Fibroblast of lung (primary cell): ENCODE measurements around the gene TSGA10. TPM values are rescaled to one million over a fixed set of nuclear protein-coding genes. Genes with fewer than 3 reads are reported as not detected.

ENCODE experiments used
- DNase-seq, 2 donors: peaks; one replicate each; pipeline versions ENCODE4 v3.0.0 to v3.0.0-alpha.2; 2010; ENCODE audit warnings: low read depth in 2 of 2
- H2AFZ ChIP-seq: 2 replicates; pipeline ENCODE4 v1.5.1; 2012; ENCODE audit warnings: low read length, control low read depth, inconsistent platforms
- H3K27ac ChIP-seq: 2 replicates; pipeline ENCODE4 v1.5.1; 2011; ENCODE audit warnings: low read length, control low read depth; ENCODE audit not compliant: insufficient read depth
- H3K27me3 ChIP-seq: 2 replicates; pipeline ENCODE4 v1.5.1; 2011; ENCODE audit warnings: mild to moderate bottlenecking, low read length; ENCODE audit not compliant: control insufficient read depth, insufficient read depth
- H3K36me3 ChIP-seq: 2 replicates; pipeline ENCODE4 v1.5.1; 2011; ENCODE audit warnings: low read length; ENCODE audit not compliant: control insufficient read depth, insufficient read depth
- H3K4me1 ChIP-seq: 2 replicates; pipeline ENCODE4 v1.5.1; 2011; ENCODE audit warnings: low read length; ENCODE audit not compliant: control insufficient read depth, insufficient read depth; ENCODE audit errors: extremely low read depth
- H3K4me2 ChIP-seq: 2 replicates; pipeline ENCODE4 v1.5.1; 2011; ENCODE audit warnings: low read length, control low read depth; ENCODE audit not compliant: insufficient read depth; ENCODE audit errors: extremely low read depth
- H3K4me3 ChIP-seq, 4 experiments: fragments of 200-600 bp in 1 of 4; sonication (generic) in 1 of 4; replicated peaks in 1 of 4; 2 replicates each; pipeline ENCODE4 v1.5.1; 2011 to 2016; ENCODE audit warnings: low read length in 4 of 4, low read depth in 3 of 4, mild to moderate bottlenecking in 3 of 4, control low read depth in 2 of 4, inconsistent platforms in 1 of 4, mixed read lengths in 1 of 4; ENCODE audit not compliant: insufficient read depth in 1 of 4; ENCODE audit errors: control extremely low read depth in 1 of 4
- H3K79me2 ChIP-seq: 2 replicates; pipeline ENCODE4 v1.5.1; 2012; ENCODE audit warnings: mild to moderate bottlenecking, low read length, inconsistent platforms; ENCODE audit not compliant: control insufficient read depth, insufficient read depth
- H3K9ac ChIP-seq: 2 replicates; pipeline ENCODE4 v1.5.1; 2011; ENCODE audit warnings: mild to moderate bottlenecking, low read length, control low read depth; ENCODE audit not compliant: insufficient read depth
- H3K9me3 ChIP-seq: 2 replicates; pipeline ENCODE4 v1.5.1; 2012; ENCODE audit warnings: low read depth, low read length; ENCODE audit not compliant: control insufficient read depth, insufficient read depth
- H4K20me1 ChIP-seq: 2 replicates; pipeline ENCODE4 v1.5.1; 2011; ENCODE audit warnings: low read length; ENCODE audit not compliant: control insufficient read depth, insufficient read depth; ENCODE audit errors: extremely low read depth
- CTCF ChIP-seq, 2 donors: IDR thresholded peaks in 1 of 2; conservative IDR thresholded peaks in 1 of 2; 1 replicate in 1 of 2; 2 replicates in 1 of 2; pipeline ENCODE4 v1.5.1; 2011 to 2012; ENCODE audit warnings: low read length in 2 of 2, control low read depth in 1 of 2, inconsistent platforms in 1 of 2, low read depth in 1 of 2, mild to moderate bottlenecking in 1 of 2
- EZH2 ChIP-seq: IDR thresholded peaks from 2 replicates; pipeline ENCODE4 v1.5.1; 2012; ENCODE audit warnings: low read length, control low read depth, mild to moderate bottlenecking; ENCODE audit errors: missing control alignments
- polyA plus RNA-seq, 2 donors: library from polyadenylated mRNA; depleted of rRNA in 1 of 2; stranded (reverse) in 1 of 2; unstranded in 1 of 2; fragments of >200 nt; gene quantifications; 2 replicates each; pipeline ENCODE4 v1.2.1, GENCODE V29; 2011 to 2012; ENCODE audit warnings: missing spikeins in 1 of 2
- total RNA-seq: library from RNA; depleted of rRNA; stranded (reverse); fragments of >200 nt; gene quantifications from 2 replicates; pipeline ENCODE4 v1.2.1, GENCODE V29; 2014

Gene TSGA10
- total and polyA plus RNA-seq, 2 donors (not counting 1 experiment from before 2014, with no cell fraction given), result 0.65 to 5.3 TPM

DNA sequence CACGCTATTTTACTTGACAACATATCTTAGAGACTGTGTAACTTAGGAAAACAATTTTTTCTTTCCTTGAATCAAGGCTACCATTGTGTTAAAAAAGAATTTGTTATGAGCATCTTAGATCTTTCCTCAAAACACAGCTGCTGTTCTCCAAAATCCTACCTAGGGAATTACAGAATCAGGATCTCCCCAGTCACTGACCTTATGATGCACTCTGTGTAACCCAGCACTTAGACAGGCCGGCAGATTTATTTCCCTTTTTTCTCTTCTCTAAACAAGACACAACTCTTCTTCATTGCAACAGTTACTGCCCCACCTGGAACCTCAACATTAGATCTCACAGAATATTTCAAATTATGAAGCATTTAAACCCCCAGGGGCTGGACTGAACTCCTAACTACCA lies 26.8 kb downstream of the TSGA10 start:
- no peak overlapping the region for H2AFZ ChIP-seq
- DNase-seq, result no peak
- H3K4me2 ChIP-seq, result no peak overlapping the region
- no peak overlapping the region for H3K4me3 ChIP-seq
- H3K36me3 ChIP-seq, result no peaks in the 10 kb centered on the region
- H3K4me1 ChIP-seq, result no peaks in the 10 kb centered on the region
- H3K9me3 ChIP-seq, result no peaks in the 10 kb centered on the region
- H3K27me3 ChIP-seq, result no peaks in the 10 kb centered on the region
- TF ChIP-seq CTCF (conservative IDR thresholded peaks at IDR 0.05 in 1 of 2, IDR thresholded peaks at IDR 0.05 in 1 of 2; ENCODE audit: low read depth in 1 of 2, low read length in 2 of 2) (no peak), EZH2 (no peak)
- H3K27ac ChIP-seq, result no peak overlapping the region
- no peaks in the 10 kb centered on the region for H3K79me2 ChIP-seq
- no peaks in the 10 kb centered on the region for H4K20me1 ChIP-seq
- H3K9ac ChIP-seq, result no peak overlapping the region

GRCh38 chr2:99112617-99113016 lies 42.1 kb downstream of the TSGA10 start:
- TF ChIP-seq CTCF (conservative IDR thresholded peaks at IDR 0.05 in 1 of 2, IDR thresholded peaks at IDR 0.05 in 1 of 2; ENCODE audit: low read depth in 1 of 2, low read length in 2 of 2) (no peak), EZH2 (no peak)
- no peak overlapping the region for H3K4me3 ChIP-seq
- H3K9me3 ChIP-seq, result no peaks in the 10 kb centered on the region

DNA sequence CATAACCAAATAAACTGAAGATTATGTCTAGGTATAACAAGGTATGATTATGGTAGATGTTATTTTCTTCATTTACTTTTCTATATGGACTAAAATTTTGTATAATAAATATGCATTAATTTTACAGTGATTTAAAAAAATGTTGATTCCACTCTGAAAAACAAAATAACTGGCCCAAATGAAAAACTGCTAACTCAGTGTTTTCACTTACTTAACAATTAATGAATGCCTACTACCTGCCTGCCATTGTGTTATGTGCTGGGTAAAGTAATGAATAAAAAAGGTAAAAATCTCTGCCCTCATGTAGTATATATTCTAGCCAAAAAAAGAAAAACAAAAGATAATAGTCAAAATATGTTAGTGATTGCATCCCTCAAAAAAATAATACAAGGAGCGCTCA lies 42.8 kb downstream of the TSGA10 start:
- Histone ChIP-seq H3K4me2 (no peak overlapping the region), H3K9me3 (no peaks in the 10 kb centered on the region), H3K27ac (no peak overlapping the region), H3K4me1 (no peaks in the 10 kb centered on the region), H2AFZ (no peak overlapping the region), H4K20me1 (no peaks in the 10 kb centered on the region), H3K27me3 (no peaks in the 10 kb centered on the region), H3K9ac (no peak overlapping the region), H3K4me3 (no peak overlapping the region), H3K79me2 (no peaks in the 10 kb centered on the region), H3K36me3 (no peaks in the 10 kb centered on the region)
- TF ChIP-seq CTCF (conservative IDR thresholded peaks at IDR 0.05 in 1 of 2, IDR thresholded peaks at IDR 0.05 in 1 of 2; ENCODE audit: low read depth in 1 of 2, low read length in 2 of 2) (no peak), EZH2 (no peak)
- no peak for DNase-seq

More at GRCh38 chr2:99112617-99113016, 42.1 kb downstream of the TSGA10 start:
- H3K36me3 ChIP-seq, result no peaks in the 10 kb centered on the region
- no peak overlapping the region for H3K27ac ChIP-seq
- no peaks in the 10 kb centered on the region for H3K4me1 ChIP-seq
- no peaks in the 10 kb centered on the region for H4K20me1 ChIP-seq
- H2AFZ ChIP-seq, result no peak overlapping the region
- no peak overlapping the region for H3K4me2 ChIP-seq
- no peak overlapping the region for H3K9ac ChIP-seq
- no peak for DNase-seq
- no peaks in the 10 kb centered on the region for H3K79me2 ChIP-seq
- H3K27me3 ChIP-seq, result no peaks in the 10 kb centered on the region
